Neutrophil (primary cell): ENCODE results near the gene TTYH3.

Source experiments
- H3K27ac ChIP-seq: fragments of 200-600 bp; sonication (generic); 2 replicates; pipeline ENCODE4 v1.5.1; 2016; ENCODE audit warnings: mild to moderate bottlenecking, moderate library complexity
- H3K27me3 ChIP-seq: fragments of 200-600 bp; sonication (generic); 2 replicates; pipeline ENCODE4 v1.6.0; 2016; ENCODE audit warnings: mild to moderate bottlenecking
- H3K36me3 ChIP-seq: fragments of 200-600 bp; sonication (generic); 2 replicates; pipeline ENCODE4 v1.5.1; 2017
- H3K4me1 ChIP-seq, 2 experiments: fragments of 200-600 bp in 1 of 2; sonication (generic) in 1 of 2; 1 replicate in 1 of 2; 2 replicates in 1 of 2; pipeline versions ENCODE4 v1.5.1 to v1.6.1; 2013 to 2016; ENCODE audit warnings: low read depth in 1 of 2, low read length in 1 of 2, mild to moderate bottlenecking in 1 of 2, moderate library complexity in 1 of 2; ENCODE audit not compliant: control insufficient read depth in 1 of 2, insufficient read depth in 1 of 2
- H3K4me3 ChIP-seq, 2 experiments: fragments of 200-600 bp in 1 of 2; sonication (generic) in 1 of 2; 1 replicate in 1 of 2; 2 replicates in 1 of 2; pipeline ENCODE4 v1.5.1; 2013 to 2016; ENCODE audit warnings: low read depth in 1 of 2, low read length in 1 of 2, mild to moderate bottlenecking in 1 of 2, moderate library complexity in 1 of 2
- H3K9me3 ChIP-seq: fragments of 200-600 bp; sonication (generic); 2 replicates; pipeline ENCODE4 v1.5.1; 2016
- CTCF ChIP-seq: fragments of 200-600 bp; sonication (generic); IDR thresholded peaks from 2 replicates; pipeline ENCODE4 v1.5.1; 2016; ENCODE audit warnings: antibody characterized with exemption

TTYH3 gene

GRCh38 chr7:2641406-2642393 is 9.9 kb downstream of the TTYH3 start:
- H3K36me3 ChIP-seq = no peaks in the 10 kb centered on the region
- no peaks in the 10 kb centered on the region for H3K9me3 ChIP-seq
- no peak for TF ChIP-seq CTCF
- peaks cover 53 to 60% of the 10 kb centered on the region in 2 experiments for H3K4me1 ChIP-seq
- H3K4me3 ChIP-seq = peak overlapping the region; percentile 28 to 50
- H3K27ac ChIP-seq = peak overlapping the region; percentile 71
- no peaks in the 10 kb centered on the region for H3K27me3 ChIP-seq

- H3K4me3 ChIP-seq = no peak overlapping the region
- no peaks in the 10 kb centered on the region for H3K9me3 ChIP-seq
- peaks cover 48 to 58% of the 10 kb centered on the region in 2 experiments for H3K4me1 ChIP-seq
- H3K36me3 ChIP-seq = no peaks in the 10 kb centered on the region
- H3K27me3 ChIP-seq = no peaks in the 10 kb centered on the region
- no peak overlapping the region for H3K27ac ChIP-seq
- no peak for TF ChIP-seq CTCF
Observed at GRCh38 chr7:2643386-2644219, 11.8 kb downstream of the TTYH3 start.

- TF ChIP-seq CTCF = no peak
- Histone ChIP-seq H3K9me3 (no peaks in the 10 kb centered on the region), H3K4me3 (no peak overlapping the region), H3K27me3 (no peaks in the 10 kb centered on the region), H3K4me1 (peaks cover 48 to 58% of the 10 kb centered on the region in 2 experiments), H3K36me3 (no peaks in the 10 kb centered on the region), H3K27ac (peak overlapping the region; percentile 80)
Observed at GRCh38 chr7:2644220-2644561, 12.4 kb downstream of the TTYH3 start.

- no peaks in the 10 kb centered on the region for H3K27me3 ChIP-seq
- peak overlapping the region; percentile 80 for H3K27ac ChIP-seq
- H3K9me3 ChIP-seq = no peaks in the 10 kb centered on the region
- H3K4me3 ChIP-seq = peak overlapping the region; percentile 42 to 57
- TF ChIP-seq CTCF = no peak
- peaks cover 4% of the 10 kb centered on the region for H3K36me3 ChIP-seq
- H3K4me1 ChIP-seq = peaks cover 48 to 58% of the 10 kb centered on the region in 2 experiments
Observed at GRCh38 chr7:2644562-2645273, 12.9 kb downstream of the TTYH3 start.

GRCh38 chr7:2645274-2645868 is 13.6 kb downstream of the TTYH3 start:
- H3K9me3 ChIP-seq = no peaks in the 10 kb centered on the region
- H3K27me3 ChIP-seq = no peaks in the 10 kb centered on the region
- peaks cover 7% of the 10 kb centered on the region for H3K36me3 ChIP-seq
- TF ChIP-seq CTCF = no peak
- peak overlapping the region; percentile 80 for H3K27ac ChIP-seq
- H3K4me3 ChIP-seq = peak overlapping the region; percentile 42 to 57
- H3K4me1 ChIP-seq = peaks cover 48 to 58% of the 10 kb centered on the region in 2 experiments
